B cell (primary cell): ENCODE data around the gene CAMP. TPM values are rescaled to one million over a fixed set of nuclear protein-coding genes. Genes with fewer than 3 reads are reported as not detected.

ENCODE experiments used
- ATAC-seq: fragments of 200-7000 bp; cut with Tn5 transposase; one replicate; pipeline ENCODE4 v1.10.0; 2021; ENCODE audit warnings: low read depth, mild to moderate bottlenecking, moderate number of reproducible peaks, moderate library complexity
- CTCF ChIA-PET: fragments of 350-600 bp; sonication (Branson Sonifier 250); formaldehyde crosslinking; loops from one replicate; lab custom pipeline; 2021; ENCODE audit warnings: antibody characterized with exemption, inconsistent platforms; lab: Charles Lee
- POLR2A ChIA-PET: fragments of 350-600 bp; sonication (Branson Sonifier 250); formaldehyde crosslinking; loops from one replicate; lab custom pipeline; 2021; ENCODE audit warnings: antibody characterized with exemption; lab: Charles Lee
- DNase-seq: peaks from one replicate; pipeline ENCODE4 v3.0.0; 2013
- H2AFZ ChIP-seq: 2 replicates; pipeline ENCODE4 v1.6.1; 2012; ENCODE audit warnings: mild to moderate bottlenecking, low read depth, low read length; ENCODE audit not compliant: insufficient read depth, poor library complexity, severe bottlenecking
- H3K27ac ChIP-seq, 2 donors: 1 replicate in 1 of 2; 2 replicates in 1 of 2; pipeline ENCODE4 v1.5.1; 2012 to 2013; ENCODE audit warnings: low read length in 2 of 2, mild to moderate bottlenecking in 2 of 2, moderate library complexity in 1 of 2
- H3K27me3 ChIP-seq, 4 experiments: fragments of 200-600 bp in 1 of 4; sonication (generic) in 1 of 4; replicated peaks in 1 of 4; 1 replicate in 2 of 4; 2 replicates in 2 of 4; pipeline versions ENCODE4 v1.6.1 to v1.7.0; 2013 to 2016; ENCODE audit warnings: low read length in 3 of 4, mild to moderate bottlenecking in 2 of 4, mixed read lengths in 1 of 4, moderate library complexity in 1 of 4; ENCODE audit not compliant: insufficient read depth in 4 of 4, control insufficient read depth in 3 of 4; ENCODE audit errors: control extremely low read depth in 1 of 4
- H3K36me3 ChIP-seq, 2 experiments: replicated peaks in 1 of 2; 1 replicate in 1 of 2; 2 replicates in 1 of 2; pipeline versions ENCODE4 v1.6.1 to v1.7.1; 2013; ENCODE audit warnings: low read length in 1 of 2; ENCODE audit not compliant: insufficient read depth in 2 of 2, control insufficient read depth in 1 of 2; ENCODE audit errors: control extremely low read depth in 1 of 2, extremely low read depth in 1 of 2
- H3K4me1 ChIP-seq, 2 donors: fragments of 200-600 bp in 1 of 2; sonication (generic) in 1 of 2; 1 replicate in 1 of 2; 2 replicates in 1 of 2; pipeline versions ENCODE4 v1.5.1 to v1.6.1; 2013 to 2017; ENCODE audit warnings: low read length in 2 of 2; ENCODE audit not compliant: control insufficient read depth in 2 of 2, insufficient read depth in 2 of 2
- H3K4me2 ChIP-seq: replicated peaks from 2 replicates; pipeline ENCODE3; 2012; ENCODE audit warnings: mild to moderate bottlenecking, low read depth, low read length; ENCODE audit not compliant: poor library complexity, severe bottlenecking
- H3K4me3 ChIP-seq, 5 experiments: fragments of 200-600 bp in 1 of 5; sonication (generic) in 1 of 5; 1 replicate in 3 of 5; 2 replicates in 2 of 5; pipeline versions ENCODE4 v1.5.1 to v1.7.0; 2011 to 2016; ENCODE audit warnings: low read length in 4 of 5, mild to moderate bottlenecking in 4 of 5, low read depth in 2 of 5, control low read depth in 1 of 5, moderate library complexity in 1 of 5; ENCODE audit not compliant: insufficient read depth in 1 of 5; ENCODE audit errors: control extremely low read depth in 1 of 5, extremely low read depth in 1 of 5
- H3K79me2 ChIP-seq: fragments of 200-600 bp; sonication (generic); one replicate; pipeline ENCODE4 v1.6.0; 2016; ENCODE audit warnings: low read length; ENCODE audit not compliant: control insufficient read depth, insufficient read depth
- H3K9ac ChIP-seq: fragments of 200-600 bp; sonication (generic); 2 replicates; pipeline ENCODE4 v1.6.1; 2017; ENCODE audit warnings: mild to moderate bottlenecking, low read length, moderate library complexity
- H3K9me3 ChIP-seq, 3 donors: one replicate each; pipeline versions ENCODE4 v1.6.1 to v1.7.1; 2013; ENCODE audit warnings: low read length in 2 of 3; ENCODE audit not compliant: control insufficient read depth in 2 of 3, insufficient read depth in 1 of 3; ENCODE audit errors: control extremely low read depth in 1 of 3
- H4K20me1 ChIP-seq: 2 replicates; pipeline ENCODE4 v1.6.0; 2012; ENCODE audit warnings: mild to moderate bottlenecking, low read length; ENCODE audit not compliant: insufficient read depth, control insufficient read depth, poor library complexity, severe bottlenecking
- H3K27ac Mint-ChIP-seq: one replicate; pipeline ENCODE4 v1.8.0; 2021; ENCODE audit warnings: mixed read lengths
- H3K27me3 Mint-ChIP-seq: one replicate; pipeline ENCODE4 v1.8.0; 2021; ENCODE audit warnings: mixed read lengths
- H3K4me1 Mint-ChIP-seq: one replicate; pipeline ENCODE4 v1.8.0; 2021; ENCODE audit warnings: mixed read lengths
- H3K4me3 Mint-ChIP-seq: one replicate; pipeline ENCODE4 v1.8.0; 2021; ENCODE audit warnings: mixed read lengths
- H3K9me3 Mint-ChIP-seq: one replicate; pipeline ENCODE4 v1.8.0; 2022; ENCODE audit warnings: mixed read lengths; ENCODE audit not compliant: insufficient read depth
- EZH2 ChIP-seq: IDR thresholded peaks from 2 replicates; pipeline ENCODE4 v1.6.1; 2012; ENCODE audit warnings: borderline replicate concordance, low read depth, mild to moderate bottlenecking, moderate library complexity, low read length; ENCODE audit not compliant: insufficient read depth, poor library complexity, severe bottlenecking
- WGBS: methylation state at CpG from one replicate; pipeline ENCODE4 v1.1.5; 2013; ENCODE audit warnings: missing lambda C conversion rate; ENCODE audit not compliant: insufficient coverage; 5-methylcytosine and 5-hydroxymethylcytosine counted together
- intact Hi-C: fragments of 100-400 bp; cut with micrococcal nuclease; formaldehyde crosslinking; loops from one replicate; pipeline ENCODE4 v1.10.0; 2022
- polyA plus RNA-seq: library from polyadenylated mRNA; depleted of rRNA; stranded (reverse); fragments of >200 nt; gene quantifications from 2 replicates; pipeline ENCODE4 v1.2.3, GENCODE V29; 2012
- total RNA-seq, 2 donors: library from RNA; stranded (reverse); fragments of 120-200 nt in 1 of 2; gene quantifications; 1 replicate in 1 of 2; 2 replicates in 1 of 2; pipeline versions ENCODE4 v1.2.3 to v1.2.4, GENCODE V29; 2013 to 2022
- TF ChIP-seq, protein P1 (sequence below): fragments of 200-600 bp; IDR thresholded peaks from one replicate; pipeline ENCODE4 v1.8.0; 2022; ENCODE audit warnings: antibody characterized with exemption, mild to moderate bottlenecking

Gene CAMP
- total and polyA plus RNA-seq, 2 donors (not counting 1 experiment from before 2014, with no cell fraction given), result 0.30 TPM; not detected in 1

DNA sequence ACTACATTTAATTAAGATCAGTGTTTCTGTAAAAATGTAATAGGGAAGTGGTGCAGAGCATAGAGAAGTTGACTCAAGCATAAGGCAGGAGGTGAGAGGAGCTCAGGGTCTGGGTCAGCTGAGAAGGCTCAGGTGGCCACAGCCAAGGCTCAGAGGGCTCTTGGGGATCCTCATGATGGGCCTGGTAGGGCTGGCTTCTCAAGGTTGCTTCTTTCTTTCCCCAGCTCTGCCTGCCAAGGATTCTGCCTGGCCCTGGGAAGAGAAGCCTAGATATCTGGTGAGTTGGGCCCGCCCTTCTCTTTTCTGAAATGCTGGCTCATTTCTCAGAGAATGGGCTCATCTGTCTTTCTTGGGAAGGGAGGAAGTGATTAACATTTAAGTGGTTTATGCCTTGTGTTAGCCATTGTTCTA lies 24.1 kb downstream of the CAMP start:
- Mint-ChIP-seq H3K27ac (peak overlapping the region; percentile 8), H3K4me3 (no peak overlapping the region), H3K9me3 (no peaks in the 10 kb centered on the region), H3K27me3 (no peaks in the 10 kb centered on the region), H3K4me1 (peaks cover 12% of the 10 kb centered on the region)
- H3K4me1 ChIP-seq, result peaks cover 0 to 9% of the 10 kb centered on the region in 2 donors
- H3K36me3 ChIP-seq, result peaks cover 2 to 9% of the 10 kb centered on the region in 2 experiments
- H4K20me1 ChIP-seq, result no peaks in the 10 kb centered on the region
- peak overlapping the region in 1 of 2 donors; percentile 46 for H3K27ac ChIP-seq
- no peak overlapping the region for H3K4me3 ChIP-seq
- no peaks in the 10 kb centered on the region for H3K27me3 ChIP-seq
- peaks cover 16% of the 10 kb centered on the region for H3K79me2 ChIP-seq
- no peak for DNase-seq
- H2AFZ ChIP-seq, result no peak overlapping the region
- intact Hi-C loops, result no loop called here
- CTCF ChIA-PET, result interaction anchor here (1.2 kb wide), 1 partner anchor 186 kb away, joined by 3 read pairs; no protein-coding TSS in a partner anchor
- POLR2A ChIA-PET, result no interaction called here
- no peak overlapping the region for H3K9ac ChIP-seq
- WGBS, result 100% methylated on average over 1 of the region's 1 CpG
- no peak overlapping the region for H3K4me2 ChIP-seq
- no peaks in the 10 kb centered on the region for H3K9me3 ChIP-seq
- TF ChIP-seq, protein P1, sequence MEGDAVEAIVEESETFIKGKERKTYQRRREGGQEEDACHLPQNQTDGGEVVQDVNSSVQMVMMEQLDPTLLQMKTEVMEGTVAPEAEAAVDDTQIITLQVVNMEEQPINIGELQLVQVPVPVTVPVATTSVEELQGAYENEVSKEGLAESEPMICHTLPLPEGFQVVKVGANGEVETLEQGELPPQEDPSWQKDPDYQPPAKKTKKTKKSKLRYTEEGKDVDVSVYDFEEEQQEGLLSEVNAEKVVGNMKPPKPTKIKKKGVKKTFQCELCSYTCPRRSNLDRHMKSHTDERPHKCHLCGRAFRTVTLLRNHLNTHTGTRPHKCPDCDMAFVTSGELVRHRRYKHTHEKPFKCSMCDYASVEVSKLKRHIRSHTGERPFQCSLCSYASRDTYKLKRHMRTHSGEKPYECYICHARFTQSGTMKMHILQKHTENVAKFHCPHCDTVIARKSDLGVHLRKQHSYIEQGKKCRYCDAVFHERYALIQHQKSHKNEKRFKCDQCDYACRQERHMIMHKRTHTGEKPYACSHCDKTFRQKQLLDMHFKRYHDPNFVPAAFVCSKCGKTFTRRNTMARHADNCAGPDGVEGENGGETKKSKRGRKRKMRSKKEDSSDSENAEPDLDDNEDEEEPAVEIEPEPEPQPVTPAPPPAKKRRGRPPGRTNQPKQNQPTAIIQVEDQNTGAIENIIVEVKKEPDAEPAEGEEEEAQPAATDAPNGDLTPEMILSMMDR, result no peak
- no peak for TF ChIP-seq EZH2
- ATAC-seq, result no peak

DNA sequence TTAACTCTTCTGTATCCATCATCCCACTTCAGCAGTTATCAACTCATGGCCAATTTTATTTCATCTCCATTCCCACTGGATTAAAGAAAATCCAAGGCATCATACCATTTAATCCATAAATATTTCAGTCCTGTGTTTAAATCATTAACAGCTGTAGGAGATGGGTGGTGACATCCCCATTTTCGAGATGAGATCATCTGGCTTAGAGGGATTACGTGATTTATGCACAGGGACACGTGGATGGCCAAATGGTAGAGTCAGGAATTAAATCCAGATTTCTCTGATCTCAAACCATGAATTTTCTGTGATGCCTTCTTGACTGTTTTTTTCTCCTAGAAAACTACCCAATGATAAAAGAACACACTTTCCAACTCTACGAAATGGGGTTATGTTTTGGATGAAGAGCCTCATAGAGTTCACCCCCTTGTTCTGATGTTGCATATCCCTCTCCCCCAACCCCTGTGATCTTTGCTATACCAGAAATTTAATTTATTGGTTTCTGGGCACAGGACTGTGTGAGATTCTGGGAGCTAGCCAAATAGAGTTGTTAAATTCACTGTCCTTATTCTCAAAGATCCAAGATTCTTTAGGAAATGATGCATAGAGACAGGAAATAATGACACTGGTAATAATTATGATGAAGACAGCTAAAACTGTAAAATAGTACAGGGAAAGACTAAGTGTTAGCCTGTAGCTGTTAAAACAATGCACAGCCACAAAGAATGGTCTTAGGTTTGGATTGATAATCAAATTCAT lies 25.0 kb downstream of the CAMP start:
- ChIA-PET CTCF (interaction anchor here (0.6 to 1.2 kb wide), 3 partner anchors 21 to 850 kb away, joined by 3 read pairs; no protein-coding TSS in a partner anchor), POLR2A (no interaction called here)
- Histone ChIP-seq H3K79me2 (peaks cover 17% of the 10 kb centered on the region), H3K36me3 (peaks cover 2 to 9% of the 10 kb centered on the region in 2 experiments), H3K4me3 (no peak overlapping the region), H3K27me3 (no peaks in the 10 kb centered on the region), H3K4me2 (no peak overlapping the region), H3K27ac (no peak overlapping the region), H3K9me3 (no peaks in the 10 kb centered on the region), H4K20me1 (no peaks in the 10 kb centered on the region), H3K9ac (no peak overlapping the region), H3K4me1 (peaks cover 0 to 1% of the 10 kb centered on the region in 2 donors), H2AFZ (no peak overlapping the region)
- ATAC-seq (no peak), DNase-seq (no peak)
- intact Hi-C loops, result no loop called here
- TF ChIP-seq, protein P1, result no peak
- no peak for TF ChIP-seq EZH2
- Mint-ChIP-seq H3K27ac (no peak overlapping the region), H3K9me3 (no peaks in the 10 kb centered on the region), H3K27me3 (no peaks in the 10 kb centered on the region), H3K4me1 (peaks cover 11% of the 10 kb centered on the region), H3K4me3 (no peak overlapping the region)
- WGBS, result no CpG with 5 or more reads among the region's 4 CpGs
